Astrocyte (in vitro differentiated cells and primary cell): ENCODE measurements around the gene POLE3. TPM values are rescaled to one million over a fixed set of nuclear protein-coding genes. Genes with fewer than 3 reads are reported as not detected.
"Not testable (repeated sequence)": the region's sequence is repeated elsewhere in the genome, so short reads cannot be mapped to it uniquely, and the experiment has no call there.

Source experiments
- DNase-seq: peaks from one replicate; pipeline ENCODE4 v3.0.0-alpha.2; 2010; ENCODE audit warnings: low read depth
- FAIRE-seq: peaks from 2 replicates; lab custom pipeline; 2011; peaks lifted over from hg19 to GRCh38; lab: Jason Lieb, UNC
- H2AFZ ChIP-seq: 2 replicates; pipeline ENCODE4 v1.6.0; 2012; ENCODE audit warnings: low read depth, low read length, inconsistent platforms
- H3K27ac ChIP-seq: 2 replicates; pipeline ENCODE4 v1.5.1; 2011; ENCODE audit warnings: low read depth, low read length, inconsistent platforms
- H3K27me3 ChIP-seq: 2 replicates; pipeline ENCODE4 v1.6.0; 2011; ENCODE audit warnings: low read length, inconsistent platforms; ENCODE audit not compliant: insufficient read depth
- H3K36me3 ChIP-seq: 2 replicates; pipeline ENCODE4 v1.5.1; 2011; ENCODE audit warnings: low read length, inconsistent platforms; ENCODE audit not compliant: insufficient read depth
- H3K4me1 ChIP-seq: 2 replicates; pipeline ENCODE4 v1.5.1; 2011; ENCODE audit warnings: low read length, inconsistent platforms; ENCODE audit not compliant: insufficient read depth
- H3K4me2 ChIP-seq: 2 replicates; pipeline ENCODE4 v1.6.0; 2012; ENCODE audit warnings: low read length, inconsistent platforms
- H3K4me3 ChIP-seq: 2 replicates; pipeline ENCODE4 v1.5.1; 2011; ENCODE audit warnings: low read depth, mild to moderate bottlenecking, low read length, inconsistent platforms; ENCODE audit not compliant: insufficient read depth
- H3K79me2 ChIP-seq: 2 replicates; pipeline ENCODE4 v1.6.0; 2012; ENCODE audit warnings: mild to moderate bottlenecking, low read length, inconsistent platforms; ENCODE audit not compliant: insufficient read depth
- H3K9ac ChIP-seq: 2 replicates; pipeline ENCODE4 v1.6.0; 2012; ENCODE audit warnings: mild to moderate bottlenecking, low read length, inconsistent platforms
- H3K9me3 ChIP-seq: 2 replicates; pipeline ENCODE4 v1.5.1; 2012; ENCODE audit warnings: low read depth, mild to moderate bottlenecking, low read length, inconsistent platforms; ENCODE audit not compliant: insufficient read depth
- H4K20me1 ChIP-seq: 2 replicates; pipeline ENCODE4 v1.6.0; 2012; ENCODE audit warnings: low read length, inconsistent platforms; ENCODE audit not compliant: insufficient read depth
- H3K27ac Mint-ChIP-seq: one replicate; pipeline ENCODE4 v1.8.0; 2021; ENCODE audit warnings: mild to moderate bottlenecking, mixed read lengths; ENCODE audit not compliant: unreplicated experiment
- H3K27me3 Mint-ChIP-seq: one replicate; pipeline ENCODE4 v1.8.0; 2021; ENCODE audit warnings: low read depth, mixed read lengths; ENCODE audit not compliant: unreplicated experiment
- H3K36me3 Mint-ChIP-seq: one replicate; pipeline ENCODE4 v1.8.0; 2021; ENCODE audit warnings: low read depth, mixed read lengths; ENCODE audit not compliant: unreplicated experiment
- H3K4me1 Mint-ChIP-seq: one replicate; pipeline ENCODE4 v1.8.0; 2021; ENCODE audit warnings: low read depth, mixed read lengths; ENCODE audit not compliant: unreplicated experiment
- H3K4me3 Mint-ChIP-seq: one replicate; pipeline ENCODE4 v1.8.0; 2021; ENCODE audit warnings: mild to moderate bottlenecking, moderate library complexity, mixed read lengths; ENCODE audit not compliant: unreplicated experiment
- H3K9me3 Mint-ChIP-seq: one replicate; pipeline ENCODE4 v1.8.0; 2021; ENCODE audit warnings: mild to moderate bottlenecking, mixed read lengths; ENCODE audit not compliant: unreplicated experiment
- EZH2 ChIP-seq: IDR thresholded peaks from 2 replicates; pipeline ENCODE4 v1.6.1; 2012; ENCODE audit warnings: mild to moderate bottlenecking, low read length, inconsistent platforms; ENCODE audit not compliant: insufficient read depth
- total RNA-seq: library from RNA; stranded (reverse); gene quantifications from 2 replicates; pipeline ENCODE4 v1.2.1, GENCODE V29; 2021
- TF ChIP-seq, protein P1 (sequence below): IDR thresholded peaks from 2 replicates; pipeline ENCODE4 v1.5.1; 2011; ENCODE audit warnings: low read depth, mild to moderate bottlenecking, inconsistent platforms, low read length, moderate library complexity; ENCODE audit not compliant: insufficient read depth

The POLE3 gene
- total RNA-seq, 1 donor from 2014 or later, result 36.6 TPM

DNA sequence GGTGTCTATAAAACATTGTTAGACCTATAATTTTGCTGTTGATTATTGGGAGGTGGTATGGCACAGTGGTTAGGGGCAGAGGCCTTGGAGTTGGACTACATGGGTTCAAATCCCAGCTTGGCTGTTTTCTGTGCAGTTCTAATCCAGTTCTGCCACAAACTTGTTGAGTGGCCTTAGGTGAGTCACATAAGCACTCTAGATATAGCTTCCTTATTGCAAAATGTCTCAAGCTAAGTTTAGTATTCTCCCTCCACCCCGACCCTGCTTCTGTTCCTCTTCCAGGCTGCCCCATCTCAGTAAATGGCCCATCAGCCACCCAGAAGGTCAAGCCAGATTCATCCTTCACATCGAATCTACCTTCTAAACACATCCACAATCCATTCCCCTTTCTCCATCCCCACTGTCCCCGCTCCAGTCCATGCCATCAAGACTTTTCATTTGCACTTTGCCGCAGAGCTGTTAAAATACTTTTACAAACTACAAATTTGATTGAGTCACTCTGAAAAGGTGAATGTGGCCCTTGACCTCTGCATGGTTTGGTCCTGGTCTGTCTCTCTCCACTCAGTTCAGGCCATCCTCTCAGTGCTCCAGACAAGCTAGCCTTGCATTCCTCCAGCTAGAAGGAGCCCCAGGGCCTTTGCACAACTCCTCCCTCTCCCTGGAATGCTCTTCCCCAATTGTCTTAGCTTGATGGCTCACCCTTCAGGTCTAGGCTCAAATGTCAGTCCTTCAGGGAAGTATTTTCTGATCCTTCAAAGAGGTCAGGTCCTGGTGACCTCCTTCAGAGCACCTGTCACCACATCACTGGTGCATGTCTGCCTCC, 23.7 kb downstream of the POLE3 start:
- Histone ChIP-seq H2AFZ (no peak overlapping the region), H3K4me2 (no peak overlapping the region), H3K27me3 (no peaks in the 10 kb centered on the region), H3K27ac (no peak overlapping the region), H3K9ac (no peak overlapping the region), H3K79me2 (no peaks in the 10 kb centered on the region), H3K4me1 (no peaks in the 10 kb centered on the region), H3K9me3 (no peaks in the 10 kb centered on the region), H4K20me1 (no peaks in the 10 kb centered on the region), H3K36me3 (peaks cover 5% of the 10 kb centered on the region), H3K4me3 (no peak overlapping the region)
- no peaks in the 10 kb centered on the region for H3K9me3 Mint-ChIP-seq
- DNase-seq, result no peak
- FAIRE-seq, result no peak
- TF ChIP-seq, protein P1, sequence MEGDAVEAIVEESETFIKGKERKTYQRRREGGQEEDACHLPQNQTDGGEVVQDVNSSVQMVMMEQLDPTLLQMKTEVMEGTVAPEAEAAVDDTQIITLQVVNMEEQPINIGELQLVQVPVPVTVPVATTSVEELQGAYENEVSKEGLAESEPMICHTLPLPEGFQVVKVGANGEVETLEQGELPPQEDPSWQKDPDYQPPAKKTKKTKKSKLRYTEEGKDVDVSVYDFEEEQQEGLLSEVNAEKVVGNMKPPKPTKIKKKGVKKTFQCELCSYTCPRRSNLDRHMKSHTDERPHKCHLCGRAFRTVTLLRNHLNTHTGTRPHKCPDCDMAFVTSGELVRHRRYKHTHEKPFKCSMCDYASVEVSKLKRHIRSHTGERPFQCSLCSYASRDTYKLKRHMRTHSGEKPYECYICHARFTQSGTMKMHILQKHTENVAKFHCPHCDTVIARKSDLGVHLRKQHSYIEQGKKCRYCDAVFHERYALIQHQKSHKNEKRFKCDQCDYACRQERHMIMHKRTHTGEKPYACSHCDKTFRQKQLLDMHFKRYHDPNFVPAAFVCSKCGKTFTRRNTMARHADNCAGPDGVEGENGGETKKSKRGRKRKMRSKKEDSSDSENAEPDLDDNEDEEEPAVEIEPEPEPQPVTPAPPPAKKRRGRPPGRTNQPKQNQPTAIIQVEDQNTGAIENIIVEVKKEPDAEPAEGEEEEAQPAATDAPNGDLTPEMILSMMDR, result no peak
- no peak for TF ChIP-seq EZH2
- H3K36me3 Mint-ChIP-seq, result peaks cover 19% of the 10 kb centered on the region
- no peak overlapping the region for H3K4me3 Mint-ChIP-seq
- no peaks in the 10 kb centered on the region for H3K4me1 Mint-ChIP-seq
- no peak overlapping the region for H3K27ac Mint-ChIP-seq
- H3K27me3 Mint-ChIP-seq, result no peaks in the 10 kb centered on the region

DNA sequence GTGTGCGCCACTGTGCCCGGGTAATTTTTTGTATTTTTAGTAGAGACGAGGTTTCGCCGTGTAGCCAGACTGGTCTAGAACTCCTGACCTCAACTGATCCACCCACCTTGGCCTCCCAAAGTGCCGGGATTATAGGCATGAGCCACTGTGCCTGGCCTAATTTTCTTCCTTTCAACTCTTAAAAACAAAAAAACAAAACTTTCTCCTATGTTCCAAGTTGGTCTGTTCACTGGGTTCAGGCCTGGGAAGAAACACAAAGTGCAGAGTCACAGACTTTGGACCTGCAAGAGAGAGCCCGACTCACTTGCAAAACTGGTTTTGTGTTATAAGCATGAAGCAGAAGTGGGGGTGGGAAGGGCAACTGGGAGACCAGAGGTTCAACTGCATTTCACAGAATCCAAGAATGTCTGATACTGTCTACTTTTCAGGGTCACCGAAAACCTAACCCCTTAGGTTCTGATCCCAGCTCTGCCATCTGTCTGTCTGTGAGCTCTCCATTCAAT, 28.5 kb downstream of the POLE3 start:
- H3K4me1 ChIP-seq, result no peaks in the 10 kb centered on the region
- Mint-ChIP-seq H3K4me1 (peaks cover 3% of the 10 kb centered on the region), H3K27ac (no peak overlapping the region), H3K4me3 (no peak overlapping the region), H3K9me3 (no peaks in the 10 kb centered on the region), H3K27me3 (no peaks in the 10 kb centered on the region), H3K36me3 (peaks cover 7% of the 10 kb centered on the region)
- TF ChIP-seq, protein P1, result no peak
- no peak for TF ChIP-seq EZH2
- no peak overlapping the region for H3K4me3 ChIP-seq
- H4K20me1 ChIP-seq, result no peaks in the 10 kb centered on the region
- no peaks in the 10 kb centered on the region for H3K36me3 ChIP-seq
- H3K79me2 ChIP-seq, result no peaks in the 10 kb centered on the region
- no peak overlapping the region for H3K4me2 ChIP-seq
- no peaks in the 10 kb centered on the region for H3K27me3 ChIP-seq
- DNase-seq (no peak), FAIRE-seq (no peak)
- H3K9ac ChIP-seq, result no peak overlapping the region
- H2AFZ ChIP-seq, result no peak overlapping the region
- H3K27ac ChIP-seq, result no peak overlapping the region
- no peaks in the 10 kb centered on the region for H3K9me3 ChIP-seq

DNA sequence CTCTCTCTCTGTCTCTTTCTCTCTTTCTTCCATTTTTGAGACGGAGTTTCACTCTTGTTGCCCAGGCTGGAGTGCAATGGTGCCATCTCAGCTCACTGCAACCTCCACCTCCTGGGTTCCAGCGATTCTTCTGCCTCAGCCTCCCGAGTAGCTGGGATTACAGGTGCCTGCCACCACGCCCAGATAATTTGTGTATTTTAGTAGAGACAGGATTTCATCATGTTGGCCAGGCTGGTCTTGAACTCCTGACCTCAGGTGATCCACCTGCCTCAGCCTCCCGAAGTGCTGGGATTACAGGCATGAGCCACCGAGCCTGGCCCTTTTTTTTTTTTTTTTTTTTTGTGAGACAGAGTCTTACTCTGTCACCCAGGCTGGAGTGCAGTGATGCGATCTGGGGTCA, 29.0 kb downstream of the POLE3 start:
- not testable (repeated sequence) for H3K9me3 ChIP-seq, FAIRE-seq, H3K27me3 Mint-ChIP-seq, H3K4me1 ChIP-seq, H3K9me3 Mint-ChIP-seq, H3K36me3 ChIP-seq, H3K79me2 ChIP-seq, H3K4me2 ChIP-seq, H3K4me3 Mint-ChIP-seq, H3K36me3 Mint-ChIP-seq, H3K27ac ChIP-seq, H3K4me3 ChIP-seq, H2AFZ ChIP-seq, H3K27me3 ChIP-seq, H3K4me1 Mint-ChIP-seq, DNase-seq, H3K9ac ChIP-seq, H4K20me1 ChIP-seq, H3K27ac Mint-ChIP-seq
